Measurements from ENCODE around the gene FHIT.
"Not testable (repeated sequence)": the region's sequence is repeated elsewhere in the genome, so short reads cannot be mapped to it uniquely, and the experiment has no call there.

FHIT gene

DNA sequence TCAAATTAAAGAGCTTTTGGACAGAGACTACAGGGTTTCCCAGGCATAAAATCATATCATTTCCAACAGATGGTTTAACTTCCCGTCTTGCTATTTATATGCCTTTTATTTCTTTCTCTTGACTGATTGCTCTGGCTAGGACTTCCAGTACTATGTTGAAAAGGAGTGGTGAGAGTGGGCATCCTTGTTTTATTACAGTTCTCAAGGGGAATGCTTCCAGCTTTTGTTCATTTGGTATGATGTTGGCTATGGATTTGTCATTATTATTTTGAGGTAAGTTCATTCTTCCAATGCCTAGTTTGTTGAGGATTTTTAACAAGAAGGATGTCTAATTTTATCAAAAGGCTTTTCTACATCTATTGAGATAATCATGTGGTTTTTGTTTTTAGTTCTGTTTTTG is 1304.9 kb downstream of the FHIT start:
- no peak for DNase-seq

DNA sequence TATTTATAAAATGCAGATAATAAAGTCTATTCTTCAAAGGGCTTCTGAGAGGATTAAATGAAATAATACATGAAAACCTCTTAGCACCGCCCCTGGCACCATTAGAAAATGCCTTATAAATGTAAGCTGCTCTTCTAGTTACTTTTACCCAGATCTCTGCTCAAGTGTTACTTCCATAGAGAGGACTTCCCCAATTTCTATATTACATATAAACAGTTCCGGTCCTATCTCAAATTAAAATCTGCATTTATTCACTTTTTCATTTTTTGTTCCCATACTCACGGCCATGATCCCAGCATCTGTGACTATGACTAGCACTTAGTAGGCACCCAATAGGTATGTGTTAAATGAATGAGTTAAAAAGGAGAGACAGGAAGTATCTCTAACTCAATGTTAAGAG is 1310.5 kb downstream of the FHIT start:
- DNase-seq = no peak

DNA sequence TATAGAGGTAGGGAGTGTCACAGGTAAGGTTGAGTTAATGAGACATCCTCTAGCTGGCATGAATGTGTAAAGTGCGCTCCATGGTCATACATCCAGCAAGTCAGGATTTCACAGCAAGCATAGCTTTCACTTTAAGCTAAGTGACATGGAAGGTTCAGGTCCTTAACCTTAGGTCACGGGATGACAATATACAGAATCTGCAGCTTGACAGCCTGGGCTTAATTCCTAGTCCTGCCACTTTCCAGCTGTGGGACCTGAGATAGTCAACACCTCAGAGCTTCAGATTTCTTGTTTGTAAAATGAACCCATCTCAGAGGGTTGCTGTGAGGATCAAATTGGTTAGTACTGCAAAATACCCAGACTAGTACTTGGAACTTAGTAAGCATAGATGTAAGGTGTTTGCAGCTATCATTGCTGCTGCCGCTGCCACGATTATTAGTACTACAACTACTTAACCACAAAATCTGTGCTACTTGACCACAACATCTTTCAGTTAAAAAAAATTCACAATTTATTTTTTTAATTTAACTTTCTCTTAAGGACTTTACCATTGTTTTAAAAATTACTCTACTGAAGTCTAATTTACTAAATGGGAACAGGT is 1311.3 kb downstream of the FHIT start:
- no peak for DNase-seq

DNA sequence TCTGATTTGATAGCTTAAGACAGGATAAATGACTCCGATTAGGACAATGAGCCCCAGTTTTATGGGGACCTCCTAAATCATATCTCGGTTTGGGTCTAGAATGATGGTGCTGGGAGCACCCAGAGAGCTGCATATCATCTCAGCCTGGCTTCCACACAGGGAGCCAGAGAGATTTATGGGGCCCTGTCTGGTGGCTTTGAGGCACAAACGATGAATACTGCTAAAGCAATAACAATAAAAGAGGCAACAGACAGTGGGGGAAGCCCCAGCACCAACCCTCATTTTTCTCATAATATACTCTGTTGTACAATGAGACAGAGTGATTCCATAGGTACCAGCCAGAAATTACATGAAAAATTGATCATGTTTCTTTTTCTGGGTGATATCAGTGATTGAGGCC is 1312.4 kb downstream of the FHIT start:
- DNase-seq = no peak

DNA sequence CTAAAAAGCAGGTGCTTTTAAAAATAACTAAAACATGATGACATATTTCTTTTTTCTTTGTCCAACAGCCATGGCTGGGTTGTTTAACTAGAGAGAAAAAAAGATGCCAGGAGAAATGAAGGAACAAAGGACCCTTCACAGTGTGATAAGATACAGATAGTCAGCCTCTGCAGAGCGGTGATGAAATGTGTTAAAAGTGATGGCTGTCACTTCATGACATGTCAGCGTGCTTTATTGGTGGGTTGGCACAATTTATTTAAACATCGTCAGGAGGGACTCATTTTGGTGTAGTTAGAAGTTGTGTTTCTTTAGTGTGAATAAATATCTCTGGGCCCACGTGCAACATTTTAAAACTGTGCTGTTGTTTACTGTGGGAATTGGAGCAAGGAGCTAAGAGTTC is 1314.1 kb downstream of the FHIT start:
- DNase-seq = no peak

DNA sequence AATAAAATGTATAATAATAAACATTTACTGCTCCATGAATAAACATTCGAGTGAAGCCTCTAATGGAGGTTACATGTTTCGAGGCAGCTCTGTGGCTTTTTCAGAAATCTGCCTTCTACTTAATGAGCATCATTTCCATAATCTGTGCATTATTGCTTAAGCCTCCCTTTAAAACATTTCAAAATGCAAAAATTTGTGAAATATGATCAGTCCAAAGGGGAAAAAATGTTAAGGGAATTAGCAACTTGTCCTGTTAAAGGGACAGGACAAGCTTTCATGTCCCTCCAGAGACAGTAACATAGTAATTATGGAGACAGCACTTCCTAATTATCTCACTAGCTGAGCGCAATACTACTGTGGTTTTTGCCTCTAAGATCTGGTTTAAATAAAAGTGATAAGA is 1314.8 kb downstream of the FHIT start:
- DNase-seq = no peak

DNA sequence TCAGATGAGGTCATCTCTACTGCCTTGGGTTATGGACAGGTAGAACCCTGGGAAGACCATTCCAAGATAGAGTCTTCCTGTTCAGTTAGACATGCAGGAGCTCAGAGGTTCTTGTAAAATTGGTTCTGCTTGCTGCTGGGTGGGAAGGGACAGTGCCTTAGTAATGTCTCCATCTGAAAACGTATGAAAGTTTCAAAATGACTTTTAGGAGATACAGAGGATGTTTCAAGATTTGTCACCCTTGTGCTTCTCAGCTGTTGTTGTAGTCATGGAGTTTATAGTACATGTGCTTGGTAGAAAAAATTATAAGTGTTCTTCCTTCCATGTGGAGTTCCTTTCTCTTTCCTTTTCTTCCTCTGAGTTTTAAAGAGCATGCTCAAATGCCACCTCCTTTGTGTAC is 1316.2 kb downstream of the FHIT start:
- DNase-seq = no peak

DNA sequence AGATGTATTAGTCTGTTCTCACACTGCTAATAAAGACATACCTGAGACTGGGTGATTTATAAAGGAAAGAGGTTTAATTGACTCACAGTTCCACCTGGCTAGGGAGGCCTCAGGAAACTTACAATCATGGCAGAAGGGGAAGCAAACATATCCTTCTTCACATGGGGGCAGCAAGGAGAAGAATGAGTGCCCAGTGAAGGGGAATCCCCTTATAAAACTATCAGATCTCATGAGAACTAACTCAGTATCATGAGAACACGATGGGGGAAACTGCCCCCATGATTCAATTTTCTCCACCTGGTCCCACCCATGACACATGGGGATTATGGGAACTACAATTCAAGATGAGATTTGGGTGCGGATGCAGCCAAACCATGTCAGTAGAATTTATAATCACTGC is 1316.7 kb downstream of the FHIT start:
- DNase-seq = not testable (repeated sequence)

DNA sequence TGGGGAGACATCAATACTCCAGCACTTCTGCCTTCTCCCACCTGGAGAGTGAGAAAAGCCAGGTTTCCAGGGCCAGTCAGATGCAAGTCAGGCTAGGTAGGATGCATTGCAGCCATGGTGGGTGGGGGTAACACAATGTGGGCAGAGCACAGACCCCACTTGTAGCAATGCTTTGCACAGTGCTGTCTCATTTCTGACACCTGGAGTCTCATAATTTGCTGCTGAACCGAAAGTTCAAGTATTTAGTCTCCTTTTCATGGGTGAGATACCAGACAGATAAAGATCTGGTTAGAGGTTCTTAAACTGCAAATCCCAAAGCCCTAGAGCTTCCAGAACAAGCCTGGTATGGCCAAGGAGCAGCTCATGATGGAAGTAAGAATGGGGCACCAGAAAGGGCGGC is 1321.1 kb downstream of the FHIT start:
- no peak for DNase-seq

DNA sequence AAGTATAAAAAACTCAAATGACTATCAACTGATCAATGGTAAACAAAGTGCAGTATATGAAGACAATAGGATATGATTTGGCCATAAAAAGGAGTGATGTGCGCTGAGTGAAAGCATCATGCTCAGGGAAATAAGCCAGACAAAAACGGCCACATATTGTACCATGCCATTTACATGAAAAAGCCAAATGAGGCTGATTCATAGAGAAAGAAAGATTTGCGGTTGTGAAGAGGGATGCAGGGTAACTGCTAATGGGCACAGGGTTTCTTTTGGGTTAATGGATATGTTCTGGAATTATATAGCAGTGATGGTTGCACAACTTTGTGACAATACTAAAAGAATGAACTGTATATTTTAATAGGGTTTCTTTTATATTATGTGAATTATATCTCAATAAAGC is 1324.2 kb downstream of the FHIT start:
- DNase-seq = no peak

DNA sequence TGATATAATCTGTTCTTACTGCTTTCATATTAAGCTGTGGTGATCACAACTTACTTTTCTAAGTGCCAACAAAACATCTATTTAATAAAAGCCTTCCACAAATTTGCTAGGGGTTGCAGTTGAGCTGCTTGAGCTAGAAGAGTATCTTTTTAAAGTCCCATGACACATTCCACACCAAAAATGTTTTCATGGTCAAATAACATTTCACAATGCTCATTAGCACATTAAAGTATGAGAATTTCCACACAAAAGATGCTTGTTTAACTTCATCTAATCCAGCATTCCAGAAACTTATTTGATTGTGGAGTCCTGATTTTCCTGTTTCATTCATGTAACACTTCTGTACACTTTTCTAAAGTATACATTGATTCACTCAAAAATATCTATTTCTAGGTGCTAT is 1325.3 kb downstream of the FHIT start:
- no peak for DNase-seq

DNA sequence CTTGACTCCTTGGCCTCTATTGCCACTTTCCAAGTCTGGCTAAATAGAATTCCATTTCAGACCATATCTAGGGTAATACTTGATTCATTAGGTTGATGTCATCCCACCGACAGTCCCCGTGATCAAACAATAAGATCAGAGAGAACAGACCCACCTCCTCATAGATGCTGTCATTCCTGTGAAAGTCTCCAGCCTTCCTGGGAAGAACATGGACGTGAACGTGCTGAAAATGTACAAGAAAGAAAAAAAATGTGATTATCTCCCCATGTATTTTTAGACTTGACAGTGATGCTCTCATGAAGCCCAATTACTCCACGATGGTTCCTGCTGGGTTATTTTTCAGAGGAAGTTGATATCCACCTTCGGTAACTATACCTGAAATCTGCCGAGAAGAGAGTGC is 1329.1 kb downstream of the FHIT start:
- DNase-seq = no peak

DNA sequence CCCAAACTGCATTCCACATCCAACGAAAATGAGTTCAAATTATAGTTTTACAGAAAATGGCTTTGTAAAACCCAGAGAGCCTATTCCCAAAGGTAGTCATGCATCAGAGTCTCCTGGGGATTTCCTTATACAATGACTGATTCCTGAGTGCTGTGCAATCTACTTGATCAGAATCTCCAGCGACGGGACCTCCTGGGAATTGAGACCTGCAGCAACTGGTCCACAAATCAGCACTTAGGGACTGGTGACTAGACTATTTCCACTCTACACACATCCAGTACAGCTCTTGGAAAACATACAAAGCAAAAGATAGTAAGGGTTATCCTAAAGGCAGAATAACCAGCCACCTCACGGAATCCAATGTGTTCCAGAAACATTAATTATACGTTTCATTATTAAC is 1330.4 kb downstream of the FHIT start:
- DNase-seq = no peak

DNA sequence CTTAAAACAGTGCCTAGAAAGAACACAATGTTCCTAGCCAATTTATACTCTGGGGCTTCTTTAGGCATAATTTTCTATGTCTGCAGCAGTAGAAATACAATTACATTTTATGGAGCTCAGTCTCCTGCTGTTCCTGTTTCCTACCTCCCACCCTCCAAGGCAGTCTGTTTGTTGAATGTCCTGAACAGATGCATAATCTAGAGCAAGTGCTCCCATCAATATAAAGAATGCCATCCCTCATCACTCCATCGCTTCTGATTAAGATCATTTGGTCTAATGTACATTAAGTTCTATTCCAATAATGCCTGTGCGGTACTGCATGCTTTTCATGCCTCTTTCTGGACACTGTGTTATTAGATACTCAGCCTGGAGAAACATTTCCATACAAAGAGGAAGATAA is 1331.7 kb downstream of the FHIT start:
- DNase-seq = no peak

DNA sequence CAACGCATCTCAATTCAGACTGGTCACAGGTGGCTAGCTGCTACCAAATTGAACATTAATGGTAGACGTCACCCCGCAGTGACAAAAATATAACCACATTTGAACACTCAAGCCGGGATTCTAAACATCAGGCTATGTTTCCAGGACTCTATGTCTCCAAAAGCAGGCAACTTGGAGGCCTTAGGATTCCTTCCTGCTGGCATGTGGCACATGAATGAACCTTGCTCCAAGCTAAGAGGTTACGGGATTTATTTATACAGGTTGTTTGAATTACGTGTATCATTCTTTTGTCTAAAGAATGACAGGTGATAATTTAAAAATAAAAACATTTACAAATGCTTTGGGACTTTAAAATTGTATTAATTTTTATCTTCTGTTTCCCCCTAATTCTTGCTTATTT is 1337.0 kb downstream of the FHIT start:
- no peak for DNase-seq

DNA sequence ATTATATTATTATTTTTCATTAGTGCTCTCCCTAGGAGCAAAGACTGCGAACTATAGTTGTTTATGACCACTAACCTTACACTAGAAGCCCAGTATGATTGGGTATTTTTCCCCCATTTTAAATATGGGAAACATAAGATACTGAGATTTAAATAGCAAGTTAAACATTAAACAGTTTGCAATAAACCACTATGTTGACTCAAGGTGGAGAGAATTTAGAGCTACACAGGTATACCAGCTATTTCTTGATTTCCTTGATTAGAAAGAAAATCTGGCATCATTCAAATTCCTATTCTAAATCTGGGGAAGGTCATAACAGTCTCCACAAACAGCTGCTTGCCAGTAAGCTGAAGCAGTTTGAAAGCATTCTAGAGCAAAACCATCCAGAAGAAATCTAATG is 1337.6 kb downstream of the FHIT start:
- DNase-seq = no peak

DNA sequence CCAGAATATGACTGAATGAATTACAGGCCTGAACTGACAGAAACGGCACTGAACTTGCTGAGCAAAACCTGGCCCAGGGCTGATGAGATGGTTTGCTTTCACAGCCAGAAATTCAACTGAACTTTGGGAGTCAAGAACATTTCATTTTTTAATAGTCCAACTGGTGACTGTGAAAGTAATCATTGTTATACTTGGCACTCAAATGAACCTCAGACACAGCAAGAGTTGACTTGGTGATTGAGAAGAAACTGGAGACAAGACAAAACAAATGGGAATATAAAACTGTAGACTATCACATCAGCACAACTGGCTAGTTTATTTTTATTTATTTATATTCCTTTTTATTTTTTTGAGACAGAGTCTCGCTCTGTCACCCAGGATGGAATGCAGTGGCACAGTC is 1342.6 kb downstream of the FHIT start:
- no peak for DNase-seq

DNA sequence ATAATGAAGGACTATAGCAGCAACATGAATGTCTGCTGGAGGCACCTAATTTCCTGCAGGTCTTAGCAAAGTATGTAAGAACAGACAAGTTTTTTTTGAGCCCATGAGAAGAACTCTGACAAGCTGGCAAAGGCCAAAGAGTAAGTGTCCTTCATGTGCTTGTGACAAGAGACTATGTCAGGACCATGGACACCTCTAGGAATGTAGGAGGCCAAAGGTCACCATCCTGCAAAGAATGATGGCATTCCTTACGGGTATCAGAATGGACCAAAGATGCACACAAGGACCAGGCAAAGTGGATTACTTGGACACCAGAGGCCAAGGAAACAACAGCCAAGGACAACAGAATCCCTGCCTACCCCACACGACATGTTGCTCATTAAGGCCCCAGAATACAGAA is 1343.0 kb downstream of the FHIT start:
- DNase-seq = no peak

DNA sequence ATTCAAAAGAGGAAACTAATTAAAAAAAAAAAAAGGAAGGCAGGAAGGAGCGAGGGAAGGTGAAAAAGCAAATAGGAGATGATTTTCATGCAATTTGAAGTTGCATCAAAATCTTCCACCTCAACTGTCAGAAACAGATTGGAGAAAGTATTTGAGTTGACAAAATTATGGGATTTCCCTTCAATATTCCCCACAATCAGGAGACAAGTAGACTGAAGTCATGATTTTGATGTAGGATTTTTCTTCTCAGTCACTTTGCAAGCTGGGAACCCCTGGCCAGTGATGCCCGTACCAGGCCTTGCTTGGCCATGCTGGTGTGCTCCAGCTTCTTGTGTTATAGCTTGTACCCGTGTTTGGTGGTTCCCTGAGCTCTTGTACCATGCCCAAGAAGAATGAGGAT is 1347.0 kb downstream of the FHIT start:
- DNase-seq = no peak

DNA sequence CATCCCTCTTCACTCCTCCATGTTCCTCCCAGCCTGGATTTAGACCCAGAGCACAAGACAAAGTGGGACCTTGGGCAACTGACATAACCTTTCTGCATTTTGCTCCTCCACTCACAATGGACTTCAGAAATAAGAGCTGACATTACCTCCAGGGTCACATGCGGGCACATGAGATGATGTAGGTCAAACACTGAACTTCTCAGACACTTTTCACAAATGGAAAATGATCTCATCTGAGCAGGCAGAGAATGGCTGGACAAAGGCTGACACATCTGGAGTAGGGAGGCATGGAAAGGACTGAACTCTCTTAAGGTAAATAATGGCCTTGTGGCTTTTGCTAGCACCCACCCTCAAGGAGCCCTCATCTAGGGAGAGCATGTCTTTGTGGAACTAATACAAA is 1352.2 kb downstream of the FHIT start:
- no peak for DNase-seq

DNA sequence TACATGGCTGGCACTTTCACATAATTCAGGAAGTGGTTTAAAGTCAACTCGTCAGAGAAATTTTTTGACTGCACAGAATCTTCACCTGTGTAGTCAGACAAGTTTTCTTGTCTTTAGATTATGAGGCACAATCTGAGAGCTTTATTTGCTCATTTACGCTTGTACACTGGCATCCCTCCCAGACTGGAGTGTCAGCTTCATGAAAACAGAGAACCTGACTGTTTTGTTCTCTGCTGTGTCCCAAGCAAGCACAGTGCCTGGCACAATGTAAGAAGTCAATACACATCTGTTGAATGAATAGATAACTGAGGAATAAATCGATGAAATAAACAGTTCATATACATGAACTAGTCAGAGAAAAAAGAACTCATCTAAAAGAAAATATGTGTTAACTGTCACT is 1355.3 kb downstream of the FHIT start:
- no peak for DNase-seq

DNA sequence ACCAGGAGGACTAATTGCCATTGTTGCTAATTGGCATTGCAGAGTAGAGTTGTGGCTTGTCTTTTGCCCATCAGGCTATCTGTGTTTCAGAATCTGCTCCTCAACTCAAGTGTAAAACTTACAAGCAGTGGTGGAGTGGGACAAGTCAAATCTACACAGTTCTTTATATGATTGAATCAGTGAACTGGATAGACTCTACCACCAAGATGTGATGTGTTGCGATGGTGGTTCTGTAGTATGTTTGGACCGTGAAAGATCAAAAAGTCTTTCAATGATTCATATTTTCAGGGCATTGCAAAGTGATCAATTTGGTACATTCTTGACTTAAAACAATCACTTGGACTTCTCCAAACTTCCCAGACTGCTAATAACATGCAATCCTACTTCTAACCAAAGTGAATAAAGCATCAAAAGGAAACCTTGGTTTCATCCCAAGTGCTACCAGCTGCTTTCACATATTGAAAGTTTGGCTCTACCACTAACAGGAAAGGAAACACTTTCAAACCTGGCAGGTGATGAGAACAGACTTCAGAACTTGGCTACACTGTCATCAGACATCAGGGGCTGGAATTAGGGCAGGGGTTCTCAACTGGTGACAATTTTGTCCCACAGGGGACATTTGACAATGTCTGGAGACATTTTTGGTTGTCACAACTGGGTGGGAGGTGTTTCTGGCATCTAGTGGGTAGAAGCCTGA is 1356.7 kb downstream of the FHIT start:
- no peak for DNase-seq

DNA sequence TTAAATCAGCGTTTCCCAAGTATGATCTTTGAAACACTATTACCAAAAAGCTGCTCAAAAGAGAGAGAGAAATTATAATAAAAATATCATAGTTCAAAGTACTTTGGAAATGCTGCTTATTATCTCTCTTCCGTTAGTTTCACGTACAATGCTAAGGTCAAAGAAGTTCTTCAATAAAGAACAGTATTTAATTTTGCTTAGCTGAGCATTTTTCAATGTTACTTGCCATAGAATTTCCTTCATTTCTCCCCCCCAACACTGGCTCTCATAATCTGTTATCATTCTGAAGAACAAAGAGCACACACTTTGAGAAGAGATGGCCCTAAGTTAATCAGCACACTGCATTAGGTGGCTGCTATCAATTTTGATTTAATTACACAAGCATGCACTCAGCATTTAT is 1360.6 kb downstream of the FHIT start:
- no peak for DNase-seq

DNA sequence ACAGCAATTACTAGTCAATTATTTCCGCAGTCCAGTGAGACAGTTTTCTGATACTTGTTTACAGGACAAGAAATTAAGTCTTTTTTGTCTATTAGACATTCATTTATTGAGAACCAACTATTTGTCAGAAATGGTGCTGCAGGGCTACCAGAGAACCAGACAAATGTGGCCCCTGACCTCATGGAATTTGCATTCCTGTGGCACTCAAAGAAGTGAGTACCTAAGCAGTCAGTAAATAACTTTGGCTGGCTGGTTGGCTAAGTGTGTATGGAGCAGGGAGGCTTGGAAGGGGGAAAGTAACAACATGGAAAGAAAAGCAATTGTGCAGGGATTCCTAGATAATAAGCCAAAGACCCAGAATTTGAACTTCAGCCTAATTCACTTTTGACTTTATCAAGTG is 1364.5 kb downstream of the FHIT start:
- no peak for DNase-seq

DNA sequence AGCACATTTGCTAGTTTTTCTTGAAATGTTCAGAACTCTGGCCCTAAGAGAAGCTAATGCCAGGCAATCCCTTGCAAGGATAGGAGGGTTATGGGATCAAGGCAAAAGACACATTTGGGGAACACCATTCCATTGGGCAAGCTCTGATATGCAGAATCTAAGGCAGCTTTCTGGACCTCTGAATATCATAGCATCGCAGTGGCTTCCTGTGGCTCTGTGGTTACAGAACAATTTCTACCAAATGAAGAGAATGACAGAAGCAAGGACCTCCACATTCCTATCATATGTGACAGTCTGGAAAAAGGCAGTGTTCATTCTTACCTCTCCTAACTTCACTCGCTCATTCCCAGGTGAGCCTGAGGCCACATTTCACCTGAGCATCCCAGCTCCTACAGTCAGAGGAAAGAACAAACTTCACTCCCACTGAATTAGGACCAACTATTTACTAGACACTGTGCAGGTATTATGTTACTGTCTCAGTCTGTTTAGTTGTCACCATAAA is 1365.3 kb downstream of the FHIT start:
- no peak for DNase-seq
